IgD-negative memory B cell (primary cell): Measurements from ENCODE around the gene AP3S2. TPM values are rescaled to one million over a fixed set of nuclear protein-coding genes. Genes with fewer than 3 reads are reported as not detected.
"Not testable (repeated sequence)": the region's sequence is repeated elsewhere in the genome, so short reads cannot be mapped to it uniquely, and the experiment has no call there.

ENCODE experiments used
- H3K27ac Mint-ChIP-seq, 3 donors: one replicate each; pipeline ENCODE4 v1.8.0; 2020 to 2022; ENCODE audit warnings: mild to moderate bottlenecking in 3 of 3, mixed read lengths in 3 of 3, moderate library complexity in 1 of 3
- H3K27me3 Mint-ChIP-seq: one replicate; pipeline ENCODE4 v1.8.0; 2021; ENCODE audit warnings: mixed read lengths
- H3K36me3 Mint-ChIP-seq: one replicate; pipeline ENCODE4 v1.8.0; 2020; ENCODE audit warnings: mild to moderate bottlenecking, mixed read lengths
- H3K4me1 Mint-ChIP-seq, 3 donors: one replicate each; pipeline ENCODE4 v1.8.0; 2020 to 2022; ENCODE audit warnings: mixed read lengths in 3 of 3, mild to moderate bottlenecking in 1 of 3
- H3K4me3 Mint-ChIP-seq, 4 donors: one replicate each; pipeline ENCODE4 v1.8.0; 2020 to 2022; ENCODE audit warnings: mild to moderate bottlenecking in 4 of 4, mixed read lengths in 4 of 4, moderate library complexity in 3 of 4
- H3K9me3 Mint-ChIP-seq, 3 donors: one replicate each; pipeline ENCODE4 v1.8.0; 2020 to 2021; ENCODE audit warnings: mixed read lengths in 3 of 3, mild to moderate bottlenecking in 1 of 3
- polyA plus RNA-seq: library from polyadenylated mRNA; unstranded; fragments of 300-500 nt; fragmentation: Illumina TruSeq; gene quantifications from one replicate; pipeline ENCODE4 v1.2.3, GENCODE V29; 2021

AP3S2 gene
- polyA plus RNA-seq, 1 donor from 2014 or later: 29.7 TPM

- peaks cover 6% of the 10 kb centered on the region for H3K36me3 Mint-ChIP-seq
- peaks cover 11 to 19% (median 14%) of the 10 kb centered on the region in 3 donors for H3K4me1 Mint-ChIP-seq
- H3K4me3 Mint-ChIP-seq: peak overlapping the region in 1 of 4 donors; percentile 8
- no peaks in the 10 kb centered on the region for H3K9me3 Mint-ChIP-seq
- H3K27me3 Mint-ChIP-seq: no peaks in the 10 kb centered on the region
- H3K27ac Mint-ChIP-seq: no peak overlapping the region
Measured at GRCh38 chr15:89888214-89888804, 5.5 kb downstream of the AP3S2 start.

GRCh38 chr15:89885611-89886010 is 8.2 kb downstream of the AP3S2 start:
- Mint-ChIP-seq H3K27ac (no peak overlapping the region), H3K9me3 (no peaks in the 10 kb centered on the region), H3K4me3 (no peak overlapping the region), H3K27me3 (no peaks in the 10 kb centered on the region), H3K4me1 (peaks cover 1 to 6% (median 4%) of the 10 kb centered on the region in 3 donors), H3K36me3 (peaks cover 6% of the 10 kb centered on the region)

DNA sequence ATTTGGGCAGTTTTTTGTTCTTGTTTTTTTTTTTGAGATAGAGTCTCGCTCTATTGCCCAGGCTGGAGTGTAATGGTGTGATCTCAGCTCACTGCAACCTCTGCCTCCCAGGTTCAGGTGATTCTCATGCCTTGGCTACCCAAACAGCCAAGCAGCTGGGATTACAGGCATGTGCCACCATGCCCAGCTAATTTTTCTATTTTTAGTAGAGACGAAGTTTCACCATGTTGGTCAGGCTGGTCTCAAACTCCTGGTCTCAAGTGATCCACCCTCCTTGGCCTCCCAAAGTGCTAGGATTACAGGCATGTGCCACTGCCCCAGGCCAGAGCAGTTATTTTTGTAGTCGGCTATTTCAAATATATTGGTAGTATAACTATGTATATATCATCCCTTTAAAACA is 8.6 kb downstream of the AP3S2 start:
- not testable (repeated sequence) for H3K27me3 Mint-ChIP-seq, H3K4me1 Mint-ChIP-seq, H3K4me3 Mint-ChIP-seq, H3K9me3 Mint-ChIP-seq, H3K36me3 Mint-ChIP-seq, H3K27ac Mint-ChIP-seq

DNA sequence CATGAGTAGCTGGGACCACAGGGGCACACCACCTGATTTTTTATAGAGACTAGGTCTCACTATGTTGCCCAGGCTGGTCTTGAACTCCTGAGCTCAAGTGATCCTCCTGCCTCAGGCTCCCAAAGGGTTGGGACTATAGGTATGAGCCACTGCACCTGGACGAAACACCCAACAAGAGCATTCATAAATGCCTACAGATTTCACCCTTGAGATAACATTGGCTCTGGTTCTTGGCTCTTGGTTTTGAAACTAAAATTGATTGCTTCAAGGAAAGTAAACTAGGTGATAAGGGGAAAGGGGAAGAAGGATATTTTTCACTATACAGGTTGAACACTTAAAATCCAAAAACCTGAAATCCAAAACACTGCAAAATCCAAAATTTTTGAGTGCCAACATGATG is 10.3 kb downstream of the AP3S2 start:
- Mint-ChIP-seq H3K36me3 (no peaks in the 10 kb centered on the region), H3K27ac (no peak overlapping the region), H3K9me3 (no peaks in the 10 kb centered on the region), H3K27me3 (no peaks in the 10 kb centered on the region), H3K4me3 (no peak overlapping the region), H3K4me1 (peaks cover 0 to 1% (median 0%) of the 10 kb centered on the region in 3 donors)

DNA sequence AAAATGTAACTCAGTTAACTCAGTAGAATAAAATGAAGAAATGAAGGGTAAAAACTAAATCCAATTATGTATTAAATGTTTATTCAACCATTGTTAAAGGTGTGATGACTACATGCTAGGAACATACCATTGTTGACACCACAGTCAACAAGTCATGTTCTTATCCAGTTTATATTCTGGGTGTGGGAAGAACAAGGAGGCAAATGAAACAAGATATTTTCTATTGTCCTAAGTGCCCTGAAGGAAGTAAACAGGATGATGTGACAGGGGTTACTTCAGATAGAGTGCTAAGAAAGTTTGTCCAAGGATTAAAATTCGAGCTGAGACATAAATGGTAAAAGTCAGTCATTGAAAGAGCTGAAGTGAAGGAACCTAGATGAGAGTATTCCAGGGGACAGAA is 13.1 kb downstream of the AP3S2 start:
- Mint-ChIP-seq H3K27me3 (no peaks in the 10 kb centered on the region), H3K4me3 (no peak overlapping the region), H3K9me3 (no peaks in the 10 kb centered on the region), H3K4me1 (no peaks in the 10 kb centered on the region), H3K36me3 (no peaks in the 10 kb centered on the region), H3K27ac (no peak overlapping the region)

DNA sequence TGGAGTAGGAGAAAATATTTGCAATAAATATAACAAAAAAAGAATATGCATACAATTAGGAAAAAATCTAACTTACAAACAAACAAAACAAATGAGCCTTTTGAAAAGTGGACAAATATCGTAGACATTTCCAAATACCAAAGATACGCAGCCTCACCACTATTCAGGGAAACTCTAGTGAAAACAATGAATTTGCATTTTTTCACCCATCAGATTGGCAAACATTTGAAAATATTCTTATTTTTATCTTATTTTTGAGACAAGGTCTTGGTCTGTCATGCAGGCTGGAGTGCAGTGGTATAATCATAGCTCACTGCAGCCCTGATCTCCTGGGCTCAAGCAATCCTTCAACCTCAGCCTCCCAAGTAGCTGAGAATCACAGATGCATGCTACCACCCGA is 15.5 kb downstream of the AP3S2 start:
- Mint-ChIP-seq H3K27ac (no peak overlapping the region), H3K4me1 (no peaks in the 10 kb centered on the region), H3K4me3 (no peak overlapping the region), H3K36me3 (peaks cover 2% of the 10 kb centered on the region), H3K9me3 (no peaks in the 10 kb centered on the region), H3K27me3 (no peaks in the 10 kb centered on the region)

- Mint-ChIP-seq H3K27me3 (no peaks in the 10 kb centered on the region), H3K9me3 (no peaks in the 10 kb centered on the region), H3K4me3 (no peak overlapping the region), H3K27ac (no peak overlapping the region), H3K4me1 (no peaks in the 10 kb centered on the region), H3K36me3 (peaks cover 2% of the 10 kb centered on the region)
Measured at GRCh38 chr15:89877083-89877425, 16.7 kb downstream of the AP3S2 start.

GRCh38 chr15:89876396-89877082 is 17.3 kb downstream of the AP3S2 start:
- H3K27ac Mint-ChIP-seq: peak overlapping the region in 1 of 3 donors; percentile 61

DNA sequence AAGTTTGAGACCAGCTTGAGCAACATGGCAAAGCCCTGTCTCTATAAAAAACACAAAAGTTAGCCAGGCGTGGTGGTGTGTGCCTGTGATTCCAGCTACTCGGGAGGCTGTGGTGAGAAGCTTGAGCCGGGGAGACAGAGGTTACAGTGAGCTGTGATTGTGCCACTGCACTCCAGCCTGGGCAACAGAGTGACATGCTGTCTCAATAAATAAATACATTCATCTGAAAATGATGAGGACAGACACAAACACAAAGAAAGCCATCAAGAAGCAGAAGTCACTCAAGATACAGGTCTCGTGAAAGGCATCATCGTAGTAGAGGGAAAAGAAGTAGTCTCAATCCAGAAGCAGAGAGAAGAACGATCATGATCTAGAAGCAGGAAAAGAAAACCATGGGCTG is 18.1 kb downstream of the AP3S2 start:
- H3K4me1 Mint-ChIP-seq: no peaks in the 10 kb centered on the region
- peaks cover 6% of the 10 kb centered on the region for H3K36me3 Mint-ChIP-seq

More at GRCh38 chr15:89876396-89877082, 17.3 kb downstream of the AP3S2 start:
- Mint-ChIP-seq H3K4me1 (no peaks in the 10 kb centered on the region), H3K4me3 (no peak overlapping the region), H3K36me3 (peaks cover 2% of the 10 kb centered on the region), H3K9me3 (no peaks in the 10 kb centered on the region), H3K27me3 (no peaks in the 10 kb centered on the region)

GRCh38 chr15:89874926-89875564 is 18.7 kb downstream of the AP3S2 start:
- H3K4me1 Mint-ChIP-seq: no peaks in the 10 kb centered on the region
- H3K27me3 Mint-ChIP-seq: no peaks in the 10 kb centered on the region
- H3K27ac Mint-ChIP-seq: no peak overlapping the region
- H3K36me3 Mint-ChIP-seq: peaks cover 8% of the 10 kb centered on the region
- H3K9me3 Mint-ChIP-seq: no peaks in the 10 kb centered on the region
- H3K4me3 Mint-ChIP-seq: no peak overlapping the region

More for the DNA sequence above, 18.1 kb downstream of the AP3S2 start:
- Mint-ChIP-seq H3K27ac (no peak overlapping the region), H3K4me3 (no peak overlapping the region), H3K27me3 (no peaks in the 10 kb centered on the region), H3K9me3 (no peaks in the 10 kb centered on the region)

- H3K4me3 Mint-ChIP-seq: no peak overlapping the region
- H3K27me3 Mint-ChIP-seq: no peaks in the 10 kb centered on the region
- no peak overlapping the region for H3K27ac Mint-ChIP-seq
- no peaks in the 10 kb centered on the region for H3K9me3 Mint-ChIP-seq
- H3K36me3 Mint-ChIP-seq: peaks cover 11% of the 10 kb centered on the region
- H3K4me1 Mint-ChIP-seq: no peaks in the 10 kb centered on the region
Measured at GRCh38 chr15:89870688-89871288, 23.0 kb downstream of the AP3S2 start.

DNA sequence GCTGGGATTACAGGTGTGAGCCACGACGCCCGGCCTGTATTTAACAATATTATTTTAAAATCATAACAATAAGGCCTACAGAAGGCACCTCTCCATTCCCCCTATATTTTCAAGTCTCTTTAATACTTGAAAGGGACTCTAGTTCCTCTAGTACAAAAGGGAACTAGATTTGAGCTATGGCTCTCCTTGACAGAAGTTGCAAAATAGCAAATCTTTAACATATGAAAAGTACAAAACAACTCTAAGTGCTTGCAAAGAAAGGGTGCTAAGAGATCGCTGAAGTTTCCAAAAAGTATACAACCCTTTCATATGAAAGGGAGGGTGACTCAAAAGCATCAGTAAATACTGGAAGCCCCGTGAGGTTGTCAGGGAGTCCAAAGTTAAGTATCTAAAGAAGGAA is 23.8 kb downstream of the AP3S2 start:
- H3K27me3 Mint-ChIP-seq: no peaks in the 10 kb centered on the region
- no peaks in the 10 kb centered on the region for H3K4me1 Mint-ChIP-seq
- no peak overlapping the region for H3K27ac Mint-ChIP-seq
- H3K9me3 Mint-ChIP-seq: no peaks in the 10 kb centered on the region
- H3K36me3 Mint-ChIP-seq: peaks cover 9% of the 10 kb centered on the region
- H3K4me3 Mint-ChIP-seq: no peak overlapping the region

GRCh38 chr15:89869490-89869889 is 24.3 kb downstream of the AP3S2 start:
- not testable (repeated sequence) for H3K9me3 Mint-ChIP-seq, H3K27ac Mint-ChIP-seq, H3K4me3 Mint-ChIP-seq, H3K27me3 Mint-ChIP-seq, H3K36me3 Mint-ChIP-seq, H3K4me1 Mint-ChIP-seq

DNA sequence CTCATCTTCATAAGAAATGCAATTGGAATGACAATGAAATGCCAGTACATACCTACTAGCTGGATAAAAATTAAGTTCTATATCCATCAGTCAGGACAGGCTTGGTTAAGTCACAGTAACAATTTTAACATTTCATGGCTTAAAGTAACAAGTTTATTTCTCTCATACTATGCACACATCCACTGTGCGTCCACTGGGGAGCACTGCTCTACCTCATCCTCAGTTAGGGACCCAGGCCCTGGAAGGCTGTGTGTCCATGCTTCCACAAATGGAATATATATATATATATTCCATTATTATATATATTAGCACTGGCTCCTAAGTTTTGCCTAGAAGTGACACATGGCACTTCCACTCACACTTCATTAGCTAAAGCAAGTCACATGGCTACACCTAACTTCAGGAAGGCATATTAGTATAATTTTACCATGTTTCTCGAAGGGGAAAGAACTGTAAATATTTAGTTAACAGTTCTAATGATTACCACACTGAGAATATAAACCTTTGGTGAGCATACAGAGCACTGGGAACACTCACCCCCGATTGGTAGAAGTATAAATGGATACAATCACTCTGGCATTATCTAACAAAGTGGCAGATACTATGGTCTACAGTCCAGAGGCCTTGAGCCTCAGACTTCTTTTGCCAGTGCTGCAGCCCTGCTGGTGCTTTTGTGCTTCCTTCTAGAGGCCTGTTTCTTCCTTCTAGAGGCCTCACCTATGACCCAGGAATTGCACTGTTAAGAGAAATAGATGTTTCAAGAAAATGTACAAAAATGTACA is 28.6 kb downstream of the AP3S2 start:
- no peaks in the 10 kb centered on the region for H3K9me3 Mint-ChIP-seq
- peaks cover 4% of the 10 kb centered on the region for H3K36me3 Mint-ChIP-seq
- no peaks in the 10 kb centered on the region for H3K27me3 Mint-ChIP-seq
- no peak overlapping the region for H3K27ac Mint-ChIP-seq
- H3K4me3 Mint-ChIP-seq: no peak overlapping the region
- peaks cover 0 to 7% (median 4%) of the 10 kb centered on the region in 3 donors for H3K4me1 Mint-ChIP-seq

- Mint-ChIP-seq H3K4me3 (no peak overlapping the region), H3K36me3 (peaks cover 1% of the 10 kb centered on the region), H3K27ac (no peak overlapping the region), H3K4me1 (peaks cover 0 to 7% (median 4%) of the 10 kb centered on the region in 3 donors), H3K9me3 (no peaks in the 10 kb centered on the region), H3K27me3 (no peaks in the 10 kb centered on the region)
Measured at GRCh38 chr15:89863918-89864317, 29.9 kb downstream of the AP3S2 start.
